Fibroblast of skin of left quadriceps (primary cell): ENCODE measurements around the gene DYNC2LI1.
"Not testable (repeated sequence)": the region's sequence is repeated elsewhere in the genome, so short reads cannot be mapped to it uniquely, and the experiment has no call there.

Experiments
- DNase-seq, 2 experiments: peaks; one replicate each; pipeline ENCODE4 v3.0.0-alpha.2; 2013; ENCODE audit warnings: low read depth in 2 of 2

The DYNC2LI1 gene

DNA sequence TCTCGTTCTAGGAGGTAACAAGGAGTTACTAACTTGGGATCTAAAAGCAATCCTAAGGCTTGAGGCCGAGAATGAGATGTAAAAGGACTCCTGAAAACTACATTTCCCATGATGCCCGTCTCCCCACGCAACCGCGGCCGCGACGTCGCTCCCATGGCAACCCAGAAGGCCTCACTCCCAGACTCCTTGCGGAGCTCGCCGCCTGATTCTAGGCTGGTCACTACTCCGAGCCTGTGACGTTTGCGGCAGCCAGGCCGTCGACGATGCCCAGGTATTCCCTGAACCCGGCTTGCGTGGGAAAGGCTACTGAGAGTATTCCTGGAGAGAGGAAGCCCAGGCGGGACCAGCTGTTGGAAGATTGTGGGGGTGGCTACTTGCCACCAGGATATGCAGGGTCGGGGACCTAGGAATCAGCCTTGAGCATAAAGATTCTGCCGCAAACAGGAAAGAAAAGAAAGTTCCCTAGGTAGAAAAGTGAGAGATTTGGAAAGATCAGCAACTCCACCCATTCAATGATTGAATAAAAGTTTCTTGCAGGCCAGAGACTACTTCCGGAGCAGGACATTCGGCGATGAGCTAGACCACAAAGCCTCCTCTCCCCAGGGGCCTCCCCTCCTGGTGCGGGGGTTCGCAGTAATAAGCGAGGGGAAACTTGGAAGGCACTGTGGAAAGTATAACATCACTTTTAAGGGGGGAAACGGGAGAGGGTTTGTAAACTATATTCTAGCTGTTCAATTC lies at the start of gene DYNC2LI1:
Gene DYNC2LI1, plus strand, starts transcription at position 164 of the 738 bp plus-strand sequence. Its CDS starts 100 bp downstream, at position 264.
- peak; percentile 70 to 73 for DNase-seq

- DNase-seq: no peak
These were observed 48.9 kb upstream of the DYNC2LI1 start for GRCh38 chr2:43724728-43725526.

GRCh38 chr2:43725711-43726246 lies 48.1 kb upstream of the DYNC2LI1 start:
- DNase-seq: no peak

DNA sequence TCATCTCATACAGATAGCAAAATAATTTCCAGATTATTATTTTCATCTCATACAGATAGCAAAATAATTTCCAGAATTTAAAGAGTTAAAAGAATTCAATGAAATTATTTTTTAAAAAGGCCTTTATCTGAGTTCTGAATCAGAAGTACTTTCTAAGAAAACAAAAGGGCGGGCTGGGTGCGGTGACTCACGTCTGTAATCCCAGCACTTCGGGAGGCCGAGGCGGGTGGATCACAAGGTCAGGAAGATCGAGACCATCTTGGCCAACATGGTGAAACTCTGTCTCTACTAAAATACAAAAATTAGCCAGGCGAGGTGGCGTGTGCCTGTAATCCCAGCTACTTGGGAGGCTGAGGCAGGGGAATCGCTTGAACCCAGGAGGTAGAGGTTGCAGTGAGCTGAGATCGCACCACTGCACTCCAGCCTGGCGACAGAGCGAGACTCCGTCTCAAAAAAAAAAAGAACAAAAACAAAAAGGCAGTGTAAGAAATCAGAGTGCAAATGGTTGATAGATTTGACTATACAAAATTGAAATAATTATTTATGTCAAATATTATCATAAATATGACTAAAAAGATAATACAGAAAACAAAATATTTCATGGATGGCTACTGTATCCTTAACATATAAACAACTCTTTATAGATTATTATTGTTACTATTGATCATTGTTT lies 46.7 kb upstream of the DYNC2LI1 start:
- DNase-seq: not testable (repeated sequence)

GRCh38 chr2:43727634-43728014 lies 46.2 kb upstream of the DYNC2LI1 start:
- DNase-seq: no peak

DNA sequence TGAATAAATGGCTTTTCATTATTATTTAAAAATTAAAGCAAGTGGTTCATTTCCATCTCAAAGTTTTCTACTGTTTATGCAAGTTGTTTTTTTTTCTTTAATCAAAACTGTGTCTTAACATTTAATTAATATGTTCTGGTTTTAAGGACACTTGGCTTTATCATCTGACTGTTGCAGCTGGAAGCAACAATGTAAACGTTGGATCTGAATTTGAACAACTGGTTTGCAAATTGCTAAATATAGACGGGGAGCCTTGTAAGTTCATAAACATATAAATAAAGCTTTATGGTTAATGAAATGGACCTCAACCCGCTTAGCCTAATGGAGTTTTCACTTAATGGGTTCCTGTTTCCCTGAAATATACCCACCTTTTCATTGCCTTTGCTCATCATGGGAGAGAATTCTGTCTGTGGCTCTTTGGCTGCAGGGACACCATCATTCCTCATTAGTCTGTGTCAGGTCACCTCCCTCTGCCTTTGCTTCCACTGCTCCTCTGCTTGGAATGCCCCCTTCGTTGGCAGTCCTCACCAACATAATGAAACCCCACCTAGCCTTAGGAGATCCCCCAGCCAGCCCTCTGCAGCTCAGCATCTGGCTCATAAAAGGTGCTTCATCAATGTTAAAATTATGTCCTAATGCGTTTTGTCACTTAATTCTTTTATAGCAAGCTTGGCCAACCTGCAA lies 44.2 kb upstream of the DYNC2LI1 start:
- DNase-seq: no peak

DNA sequence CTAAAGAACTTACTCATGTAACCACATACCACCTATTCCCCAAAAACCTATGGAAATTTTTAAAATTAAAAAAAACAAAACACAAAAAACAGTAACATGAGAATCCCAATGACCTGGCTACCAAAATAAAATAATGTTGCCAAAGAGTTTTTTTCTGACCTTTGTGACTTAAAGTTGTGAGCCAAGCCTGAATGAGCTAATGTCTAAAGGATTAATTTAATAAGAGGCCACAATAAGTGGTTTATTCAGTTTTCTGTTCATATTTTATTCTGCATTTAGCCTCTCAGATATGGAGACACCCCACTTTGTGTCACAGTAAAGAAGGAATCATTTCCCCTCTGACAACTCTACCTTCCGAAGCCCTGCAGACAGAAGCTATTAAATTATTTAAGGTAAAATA lies 42.6 kb upstream of the DYNC2LI1 start:
- DNase-seq: no peak

GRCh38 chr2:43736637-43737036 lies 37.2 kb upstream of the DYNC2LI1 start:
- DNase-seq: no peak

GRCh38 chr2:43737097-43737854 lies 36.6 kb upstream of the DYNC2LI1 start:
- DNase-seq: peak; percentile 72

DNA sequence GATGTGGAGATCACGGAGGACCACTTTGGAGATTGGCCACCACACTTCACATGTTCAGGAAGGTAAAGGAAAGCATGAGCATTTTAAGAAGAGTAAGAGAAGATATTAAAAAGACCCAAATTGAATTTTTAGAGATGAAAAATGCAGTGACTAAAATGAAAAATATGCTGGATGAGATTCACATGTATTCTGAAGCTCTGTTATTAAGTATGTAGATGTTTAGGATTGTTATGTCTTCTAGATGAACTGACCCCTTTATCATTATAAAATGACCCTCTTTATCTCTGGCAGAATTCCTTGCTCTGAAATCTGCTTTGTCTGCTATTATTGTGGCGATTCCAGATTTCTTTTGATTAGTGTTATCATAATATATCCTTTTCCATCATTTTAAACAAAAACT lies 36.0 kb upstream of the DYNC2LI1 start:
- no peak for DNase-seq

GRCh38 chr2:43738257-43738656 lies 35.6 kb upstream of the DYNC2LI1 start:
- DNase-seq: no peak

DNA sequence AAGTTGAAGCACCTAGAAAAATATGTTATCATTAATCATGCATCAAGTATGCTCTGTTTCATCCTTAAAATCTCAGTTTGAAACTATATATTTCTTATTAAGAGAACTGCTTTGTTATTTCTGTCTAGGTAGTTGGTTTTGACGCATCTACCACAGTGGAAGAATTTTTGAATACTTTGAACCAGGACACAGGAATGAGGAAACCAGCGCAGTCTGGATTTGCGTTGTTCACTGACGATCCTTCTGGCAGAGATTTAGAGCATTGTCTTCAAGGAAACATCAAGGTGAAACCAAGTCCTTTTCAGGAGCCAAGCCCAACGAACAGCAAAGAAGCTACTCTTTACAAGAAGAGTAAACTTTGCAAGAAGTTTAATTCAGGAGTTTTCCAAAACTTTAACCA lies 30.1 kb upstream of the DYNC2LI1 start:
- DNase-seq: no peak

GRCh38 chr2:43745457-43745856 lies 28.4 kb upstream of the DYNC2LI1 start:
- DNase-seq: peak in 1 of 2 experiments; percentile 37

GRCh38 chr2:43748333-43748732 lies 25.5 kb upstream of the DYNC2LI1 start:
- DNase-seq: no peak

- no peak for DNase-seq
These were observed 24.3 kb upstream of the DYNC2LI1 start for GRCh38 chr2:43749583-43749982.

DNA sequence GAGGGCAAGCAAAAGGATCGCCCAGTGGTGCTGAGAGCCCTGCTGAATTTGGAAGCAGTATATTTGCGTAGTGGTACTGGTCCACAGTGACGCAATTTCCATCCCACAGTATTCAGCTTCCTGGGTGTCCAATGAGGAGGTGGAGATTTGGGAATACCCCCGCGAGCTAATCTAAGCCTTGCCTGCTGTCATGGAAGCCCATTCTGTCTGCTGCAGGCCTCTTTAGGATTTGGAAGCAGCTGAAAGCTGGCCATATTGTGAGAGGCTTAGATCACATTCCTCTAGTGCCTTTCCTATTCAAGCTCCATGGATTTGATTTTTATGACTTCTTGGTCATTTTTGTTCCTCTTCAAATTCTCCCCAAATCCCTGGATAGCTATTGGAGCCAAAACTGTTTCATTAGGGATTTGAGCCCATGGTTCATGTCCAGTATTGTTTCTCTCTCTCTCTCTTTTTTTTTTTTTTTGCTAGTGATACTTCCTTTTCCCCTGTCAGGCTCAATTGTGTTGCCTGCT lies 22.3 kb upstream of the DYNC2LI1 start:
- no peak for DNase-seq

DNA sequence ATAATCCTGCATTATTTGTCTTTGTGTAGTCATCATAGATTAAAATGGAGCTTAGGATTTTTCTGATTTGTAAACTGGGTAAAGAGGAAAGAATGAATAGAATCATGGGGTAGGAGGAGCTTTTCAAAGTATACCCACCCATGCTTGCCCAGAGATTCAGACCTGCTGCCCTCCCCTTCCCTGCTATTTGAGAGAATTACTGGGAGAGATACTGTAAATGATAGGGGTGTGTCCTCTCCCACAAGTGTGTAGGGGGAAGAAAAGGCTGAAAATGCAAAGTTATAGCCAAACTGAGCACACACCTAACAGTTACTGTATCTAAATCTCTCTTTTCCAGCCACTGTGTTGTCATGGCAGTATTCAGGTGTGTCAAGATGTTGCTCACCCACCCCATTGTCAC lies 21.5 kb upstream of the DYNC2LI1 start:
- no peak for DNase-seq

DNA sequence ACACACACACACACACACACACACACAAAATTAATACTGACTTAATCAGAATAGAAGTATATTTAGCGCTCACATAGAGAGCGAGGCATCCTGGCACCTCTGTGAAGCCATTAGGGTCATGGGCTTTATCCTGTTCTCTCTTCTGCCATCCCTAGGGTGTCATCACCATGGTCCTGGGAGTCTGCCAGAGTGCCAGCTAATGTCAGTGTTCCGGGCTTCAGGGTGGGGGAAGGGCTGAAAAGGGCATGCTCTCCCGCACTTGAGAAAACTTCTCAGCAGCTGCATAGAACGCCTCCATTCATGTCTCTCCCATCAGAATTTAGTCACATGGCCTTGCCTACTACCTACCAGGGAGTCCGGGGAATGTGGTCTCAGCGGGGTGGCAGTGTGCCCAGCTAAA lies 19.7 kb upstream of the DYNC2LI1 start:
- DNase-seq: no peak

GRCh38 chr2:43758739-43759138 lies 15.1 kb upstream of the DYNC2LI1 start:
- no peak for DNase-seq

GRCh38 chr2:43759195-43759594 lies 14.6 kb upstream of the DYNC2LI1 start:
- peak in 1 of 2 experiments; percentile 43 for DNase-seq

DNA sequence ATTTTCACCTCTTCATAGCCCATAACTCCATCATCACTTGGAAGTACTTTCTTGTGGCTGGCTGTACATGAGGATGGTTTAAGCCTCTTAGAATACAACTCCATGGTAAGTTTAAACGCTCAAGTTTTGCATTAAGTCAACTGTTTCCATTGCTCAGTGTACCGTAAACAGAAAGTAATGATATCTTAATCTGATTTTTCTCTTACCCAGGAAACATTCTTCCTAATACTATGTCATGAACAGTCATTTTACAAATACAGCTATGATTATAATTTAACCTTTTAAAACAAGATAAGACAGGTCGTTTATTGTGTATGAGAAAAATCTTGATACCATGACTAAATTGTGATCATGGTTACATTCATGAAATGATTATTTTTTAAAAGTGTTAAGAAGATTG lies 11.6 kb upstream of the DYNC2LI1 start:
- DNase-seq: no peak
